Hematopoietic multipotent progenitor cell (in vitro differentiated cells): ENCODE data around the gene PAXIP1. TPM values are rescaled to one million over a fixed set of nuclear protein-coding genes. Genes with fewer than 3 reads are reported as not detected.

ENCODE experiments used
- total RNA-seq: library from RNA; depleted of rRNA; stranded (reverse); fragments of >200 nt; gene quantifications from one replicate; pipeline ENCODE4 v1.2.3, GENCODE V29; 2012

The PAXIP1 gene
- total RNA-seq, 1 donor, result 9.7 TPM

Other genes starting within 250 kb of the PAXIP1 start
- under 0.01 TPM for gene HTR5A, start 67.2 kb upstream of the PAXIP1 start, total RNA-seq